GM19324 (cell line): Measurements from ENCODE around the gene ACAN.

Source experiments
- ATAC-seq: cut with Tn5 transposase; IDR thresholded peaks from one replicate; pipeline ENCODE4 v1.9.1; 2021; ENCODE audit warnings: mild to moderate bottlenecking, moderate library complexity; ENCODE audit not compliant: unreplicated experiment, low FRiP score

ACAN gene

DNA sequence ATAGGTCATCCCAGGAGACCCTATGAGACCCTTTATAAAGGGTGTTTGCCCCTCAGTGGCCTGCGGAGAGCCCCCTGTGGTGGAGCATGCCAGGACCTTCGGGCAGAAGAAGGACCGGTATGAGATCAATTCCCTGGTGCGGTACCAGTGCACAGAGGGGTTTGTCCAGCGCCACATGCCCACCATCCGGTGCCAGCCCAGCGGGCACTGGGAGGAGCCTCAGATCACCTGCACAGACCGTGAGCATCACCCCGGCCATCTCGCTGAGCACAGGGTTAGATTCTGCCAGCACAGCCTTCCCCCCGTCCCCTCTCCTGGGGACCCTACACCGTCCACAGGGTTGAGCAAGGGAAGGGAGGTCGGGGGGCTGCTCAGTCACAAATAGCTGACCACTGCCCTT is 70.5 kb downstream of the ACAN start:
- no peak for ATAC-seq

DNA sequence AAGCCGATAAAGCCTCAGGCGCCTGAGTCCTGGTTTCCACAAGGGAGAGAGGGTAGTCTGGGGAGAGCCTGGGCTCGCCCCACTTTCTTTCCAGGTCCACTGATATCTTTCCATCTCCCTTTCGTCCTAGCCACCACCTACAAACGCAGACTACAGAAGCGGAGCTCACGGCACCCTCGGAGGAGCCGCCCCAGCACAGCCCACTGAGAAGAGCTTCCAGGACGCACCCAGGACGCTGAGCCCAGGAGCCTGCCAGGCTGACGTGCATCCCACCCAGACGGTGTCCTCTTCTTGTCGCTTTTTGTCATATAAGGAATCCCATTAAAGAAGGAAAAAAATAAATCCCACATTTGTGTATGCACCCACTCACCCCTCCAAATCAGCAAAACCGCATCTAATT is 71.0 kb downstream of the ACAN start:
- ATAC-seq = no peak

DNA sequence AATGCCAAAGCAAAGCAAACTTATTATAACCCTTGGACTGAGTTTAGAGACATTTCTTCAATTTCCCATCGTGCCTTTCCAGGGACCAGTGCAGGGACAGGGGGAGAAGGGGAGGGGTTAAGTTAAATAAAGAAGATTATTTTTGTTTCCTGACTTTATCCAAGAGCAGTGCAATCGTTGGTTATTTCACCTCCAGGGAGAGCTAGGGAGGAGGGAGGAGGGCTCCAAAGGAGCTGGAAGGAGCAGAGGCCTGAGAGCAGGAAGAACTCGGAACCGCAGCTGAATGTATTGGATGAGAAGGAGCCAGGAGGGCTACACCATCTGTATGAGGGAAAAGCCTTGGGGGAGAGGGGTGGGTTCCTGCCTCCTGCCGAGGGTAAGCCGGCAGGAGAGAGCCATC is 71.4 kb downstream of the ACAN start:
- no peak for ATAC-seq

DNA sequence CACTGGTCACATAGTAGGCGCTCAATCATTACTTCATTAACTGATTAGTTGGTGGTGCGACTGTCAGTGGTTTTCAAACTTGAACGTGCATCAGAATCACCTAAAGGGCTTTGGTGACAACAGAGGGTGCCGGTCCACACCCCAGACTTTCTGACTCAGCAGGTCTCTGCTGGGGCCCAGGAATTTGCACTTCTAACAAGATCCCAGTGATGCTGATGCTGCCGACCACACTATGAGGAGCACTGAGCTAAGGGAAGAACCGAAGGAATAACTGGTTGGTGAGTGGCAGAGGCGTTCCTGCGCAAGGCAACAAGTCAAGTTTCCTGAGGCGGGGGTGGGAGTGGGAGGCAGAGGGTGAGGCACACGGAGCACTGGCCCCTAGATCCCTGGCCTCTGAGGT is 73.3 kb downstream of the ACAN start:
- ATAC-seq = no peak

DNA sequence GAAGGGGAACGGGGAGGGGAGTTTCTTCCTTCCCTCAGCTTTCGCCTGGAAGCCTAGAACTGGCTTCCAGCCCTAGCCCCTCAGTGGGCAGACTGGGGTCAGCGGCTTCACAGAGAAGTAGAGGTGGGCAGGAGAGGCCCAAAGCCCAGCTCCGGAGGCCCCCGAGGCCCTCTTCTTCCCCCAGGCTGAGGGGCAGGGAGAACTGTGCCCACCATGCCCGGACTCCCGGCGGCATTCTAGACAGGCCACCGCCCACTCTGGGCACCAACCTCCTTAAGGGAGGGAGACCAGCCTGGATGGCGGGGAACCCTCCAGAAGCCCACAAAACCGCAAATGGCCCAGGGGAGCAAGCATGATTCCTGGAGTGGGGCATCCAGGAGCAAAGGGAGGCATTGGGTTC is 74.2 kb downstream of the ACAN start:
- ATAC-seq = no peak

DNA sequence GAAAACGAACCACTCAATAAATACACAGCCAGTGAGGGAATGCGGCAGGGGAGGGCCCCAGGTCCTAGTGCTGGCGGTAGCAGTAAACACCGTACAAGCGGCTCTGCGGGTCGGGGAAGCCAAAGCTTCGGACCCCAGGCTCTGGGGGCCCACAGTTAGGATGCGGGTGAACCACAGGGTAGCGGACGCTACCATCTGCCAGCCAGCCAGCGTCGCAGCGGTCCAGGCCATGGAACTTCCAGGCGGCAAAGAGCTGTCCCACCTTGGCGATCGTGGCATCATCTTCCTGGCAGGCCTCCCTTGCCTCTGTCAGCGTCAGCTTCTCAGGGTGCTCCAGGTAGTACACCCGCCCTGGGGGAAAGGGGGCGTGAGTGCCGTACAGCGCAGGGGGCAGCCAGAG is 74.7 kb downstream of the ACAN start:
- ATAC-seq = no peak

DNA sequence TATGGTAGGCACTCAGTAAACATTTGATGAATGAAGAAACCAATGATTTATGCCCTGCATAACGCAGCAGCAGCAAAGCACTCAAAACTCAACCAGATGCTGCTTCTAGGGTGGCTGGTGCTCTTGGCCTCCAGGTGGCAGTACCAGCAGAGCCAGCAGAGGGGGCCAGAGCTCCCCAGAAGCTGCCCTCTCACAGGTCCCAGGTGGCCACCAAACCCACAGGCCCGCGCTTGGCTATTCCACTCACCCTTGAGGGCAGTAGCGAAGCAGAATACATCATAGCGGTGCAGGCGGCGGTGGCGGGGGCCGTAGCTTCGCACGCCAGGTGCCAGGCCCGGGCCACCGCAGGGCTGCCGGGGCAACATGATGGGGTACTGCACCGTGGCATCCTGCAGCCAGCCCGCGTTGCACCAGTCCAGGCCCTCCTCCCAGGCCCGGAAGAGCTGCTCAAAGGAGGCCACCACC is 75.5 kb downstream of the ACAN start:
- ATAC-seq = no peak

DNA sequence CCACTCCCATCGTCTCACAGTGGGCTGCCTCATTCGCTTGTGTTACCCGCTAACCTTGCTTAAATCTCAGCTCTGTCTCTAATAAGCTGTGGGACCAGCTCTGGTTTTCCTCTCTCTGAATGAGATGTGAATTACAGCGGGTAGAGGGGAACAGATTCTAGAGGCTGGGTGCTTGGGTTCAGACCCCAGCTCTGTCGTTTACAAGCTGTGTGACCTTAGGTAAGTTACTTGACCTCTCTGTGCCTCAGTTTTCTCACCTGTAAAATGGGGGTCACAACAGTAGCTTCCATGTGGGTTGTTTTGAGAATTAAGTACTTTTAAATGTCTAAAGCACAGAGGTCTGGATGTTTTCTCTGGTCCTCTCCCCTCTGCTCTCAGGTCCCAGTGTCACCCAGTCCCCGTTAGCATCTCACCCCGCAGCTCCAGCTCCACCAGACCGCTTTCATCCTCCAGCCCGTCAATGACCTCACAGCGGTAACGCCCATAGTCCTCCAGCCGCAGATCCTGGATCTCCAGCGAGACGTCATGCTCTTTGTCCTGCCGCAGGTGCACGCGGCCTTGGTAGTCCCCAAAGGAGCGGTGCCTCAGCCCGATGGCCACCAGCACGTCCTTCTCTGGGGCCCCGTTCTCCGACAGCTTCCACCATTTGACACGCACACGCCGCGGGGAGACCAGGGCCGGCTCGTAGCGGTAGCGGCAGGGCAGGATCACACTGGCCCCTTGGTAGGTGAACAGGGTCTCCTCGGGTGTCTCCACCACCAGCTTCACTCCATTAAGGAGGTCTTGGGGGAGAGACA is 77.9 kb downstream of the ACAN start:
- no peak for ATAC-seq

DNA sequence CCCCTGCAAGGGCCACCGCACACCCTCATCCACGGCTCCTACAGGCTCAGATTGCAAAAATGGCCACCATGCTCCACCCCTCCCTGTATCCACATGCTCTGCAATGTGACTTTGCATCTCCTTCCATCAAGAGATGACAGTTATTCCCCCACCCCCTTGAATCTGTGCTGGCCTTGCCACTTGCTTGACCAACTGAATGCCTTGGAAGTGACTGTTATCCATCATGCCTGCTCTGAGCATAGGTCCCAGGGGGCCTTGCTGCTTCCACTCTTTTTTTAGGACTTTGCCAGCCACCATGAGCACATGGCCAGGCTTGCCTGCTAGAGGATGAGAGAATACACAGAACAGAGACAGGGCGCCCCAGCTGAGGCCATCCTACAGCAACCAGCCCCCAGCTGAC is 78.5 kb downstream of the ACAN start:
- no peak for ATAC-seq

DNA sequence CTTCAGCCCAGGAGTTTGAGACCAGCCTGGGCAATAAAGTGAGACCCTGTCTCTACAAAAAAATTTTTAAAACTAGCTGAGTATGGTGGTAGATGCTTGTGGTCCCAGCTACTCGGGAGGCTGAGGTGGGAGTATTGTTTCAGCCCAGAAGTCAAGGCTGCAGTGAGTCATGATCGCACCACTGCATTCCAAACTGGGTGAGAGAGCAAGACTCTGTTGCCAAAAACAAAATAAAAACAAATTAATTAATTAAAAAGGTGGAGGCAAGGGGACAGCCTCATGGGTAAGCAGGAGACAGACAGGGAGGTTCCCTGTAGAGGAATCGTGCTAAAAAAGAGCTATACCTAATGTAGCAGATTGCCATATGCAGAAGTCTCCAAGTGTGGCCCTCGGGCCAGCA is 79.5 kb downstream of the ACAN start:
- ATAC-seq = no peak

DNA sequence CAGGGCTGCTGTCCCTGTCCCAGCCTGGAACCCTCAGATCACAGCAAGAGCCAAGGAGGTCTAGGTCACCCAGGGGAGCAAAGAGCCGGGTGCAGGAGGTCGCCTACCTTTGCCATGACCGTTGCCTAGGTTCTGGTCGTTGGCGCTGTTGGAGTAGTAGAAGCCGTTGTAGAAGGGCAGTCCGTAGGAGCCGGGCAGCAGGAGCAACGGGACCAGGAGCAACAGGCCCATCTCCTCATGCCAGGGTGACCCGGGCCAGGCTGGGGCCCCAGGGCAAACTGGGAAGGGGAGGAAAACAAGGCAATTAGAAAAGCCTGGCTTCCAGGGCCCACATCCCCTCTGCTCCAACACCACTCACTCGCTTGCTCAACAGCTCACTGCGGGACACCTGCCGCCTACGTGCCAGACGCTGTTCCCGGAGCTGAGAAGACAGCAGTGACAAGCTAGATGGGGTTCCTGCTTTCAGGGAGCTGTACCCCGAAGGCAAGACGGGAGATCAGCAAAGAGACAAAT is 83.9 kb downstream of the ACAN start:
- no peak for ATAC-seq

DNA sequence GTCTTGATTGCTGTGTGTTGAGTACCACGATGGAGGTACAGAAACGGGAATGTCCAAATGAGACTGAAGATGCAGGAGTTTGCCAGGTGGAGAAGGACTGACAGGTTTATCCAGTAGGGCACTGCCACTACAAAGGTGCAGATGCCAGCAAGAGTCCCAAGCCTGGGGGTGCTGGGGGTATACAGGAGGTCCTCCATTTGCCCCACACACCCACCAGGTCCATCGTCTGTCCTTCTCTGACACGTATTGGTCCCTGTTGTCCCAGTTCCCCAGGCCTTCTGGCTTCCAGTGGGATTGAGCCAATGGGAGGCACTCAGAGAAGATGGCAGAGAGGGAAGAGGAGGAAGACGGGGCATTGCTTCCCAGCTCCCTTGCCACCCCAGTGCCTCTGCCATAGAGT is 85.5 kb downstream of the ACAN start:
- no peak for ATAC-seq

DNA sequence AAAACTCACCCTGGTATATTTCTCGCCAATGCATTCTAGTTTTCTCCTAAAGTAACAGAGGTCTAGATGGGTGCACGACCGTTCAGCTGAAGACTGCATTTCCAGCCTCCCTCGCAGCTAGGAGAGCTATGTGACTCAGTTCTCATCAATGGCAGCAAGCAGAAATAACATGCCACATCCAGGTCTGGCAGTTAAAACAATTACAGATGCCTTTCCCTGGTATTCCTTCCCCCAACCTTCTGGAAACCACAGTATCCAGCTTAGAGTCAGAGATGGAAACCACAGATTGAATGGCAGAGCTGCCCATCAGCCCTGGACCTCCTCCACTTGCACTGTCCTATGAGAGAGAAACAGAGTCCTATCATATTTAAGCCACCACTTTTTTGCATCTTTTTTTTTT is 87.3 kb downstream of the ACAN start:
- ATAC-seq = no peak

DNA sequence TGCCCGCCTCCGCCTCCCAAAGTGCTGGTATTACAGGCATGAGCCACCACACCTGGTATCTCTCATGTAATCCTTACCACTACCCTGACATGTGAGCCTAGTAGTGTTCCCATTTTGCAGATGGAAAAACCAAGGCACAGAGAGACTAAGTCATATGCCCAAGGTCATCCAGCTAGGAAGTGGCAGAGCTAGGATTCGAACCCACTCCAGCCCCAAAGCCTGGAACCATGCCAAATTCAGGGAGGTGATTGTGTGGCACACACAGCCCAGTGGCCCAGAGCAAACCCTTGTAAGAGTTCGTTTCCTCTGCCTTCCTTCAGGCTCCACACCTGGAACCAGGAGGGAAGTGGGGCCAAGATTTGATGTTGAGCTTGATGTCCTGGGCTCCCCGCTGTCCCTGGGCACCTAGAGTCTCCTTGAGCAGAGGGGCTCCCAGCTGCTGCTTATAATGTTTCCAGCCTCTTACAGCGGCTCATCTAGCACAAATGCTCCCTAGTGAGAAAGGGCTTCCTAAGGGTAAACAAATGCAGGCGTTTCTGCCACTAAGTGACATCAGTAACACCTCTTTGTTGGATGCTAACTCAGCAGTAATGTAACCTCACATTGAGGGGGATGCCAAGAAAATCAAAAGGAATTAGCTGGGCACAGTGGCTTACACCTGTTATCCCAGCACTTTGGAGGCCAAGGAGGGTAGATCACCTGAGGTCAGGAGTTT is 88.5 kb downstream of the ACAN start:
- no peak for ATAC-seq

DNA sequence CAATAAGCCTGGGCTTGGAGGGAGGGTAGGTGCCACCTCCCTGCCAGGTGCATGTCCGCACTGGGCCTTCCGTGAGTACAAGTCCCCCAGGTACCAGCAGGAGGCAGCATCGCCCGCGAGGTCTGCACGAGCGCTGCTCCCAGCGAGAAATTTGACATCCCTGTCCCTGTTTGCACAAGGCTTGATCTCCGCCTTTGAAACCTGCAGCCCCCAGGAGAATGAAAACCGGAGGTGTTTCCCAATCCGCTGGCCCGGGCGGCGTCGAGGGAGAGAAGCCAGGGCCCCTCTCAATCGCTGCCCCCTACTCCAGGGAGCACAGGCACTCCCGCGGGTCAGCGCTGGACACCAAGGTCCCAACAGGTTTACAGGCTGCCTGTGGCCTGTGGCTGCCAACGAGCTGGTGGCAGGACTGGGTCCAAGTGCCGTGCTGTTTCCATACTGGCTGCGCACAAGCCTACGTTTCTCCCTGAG is 91.1 kb downstream of the ACAN start:
- peak; percentile 46 for ATAC-seq

DNA sequence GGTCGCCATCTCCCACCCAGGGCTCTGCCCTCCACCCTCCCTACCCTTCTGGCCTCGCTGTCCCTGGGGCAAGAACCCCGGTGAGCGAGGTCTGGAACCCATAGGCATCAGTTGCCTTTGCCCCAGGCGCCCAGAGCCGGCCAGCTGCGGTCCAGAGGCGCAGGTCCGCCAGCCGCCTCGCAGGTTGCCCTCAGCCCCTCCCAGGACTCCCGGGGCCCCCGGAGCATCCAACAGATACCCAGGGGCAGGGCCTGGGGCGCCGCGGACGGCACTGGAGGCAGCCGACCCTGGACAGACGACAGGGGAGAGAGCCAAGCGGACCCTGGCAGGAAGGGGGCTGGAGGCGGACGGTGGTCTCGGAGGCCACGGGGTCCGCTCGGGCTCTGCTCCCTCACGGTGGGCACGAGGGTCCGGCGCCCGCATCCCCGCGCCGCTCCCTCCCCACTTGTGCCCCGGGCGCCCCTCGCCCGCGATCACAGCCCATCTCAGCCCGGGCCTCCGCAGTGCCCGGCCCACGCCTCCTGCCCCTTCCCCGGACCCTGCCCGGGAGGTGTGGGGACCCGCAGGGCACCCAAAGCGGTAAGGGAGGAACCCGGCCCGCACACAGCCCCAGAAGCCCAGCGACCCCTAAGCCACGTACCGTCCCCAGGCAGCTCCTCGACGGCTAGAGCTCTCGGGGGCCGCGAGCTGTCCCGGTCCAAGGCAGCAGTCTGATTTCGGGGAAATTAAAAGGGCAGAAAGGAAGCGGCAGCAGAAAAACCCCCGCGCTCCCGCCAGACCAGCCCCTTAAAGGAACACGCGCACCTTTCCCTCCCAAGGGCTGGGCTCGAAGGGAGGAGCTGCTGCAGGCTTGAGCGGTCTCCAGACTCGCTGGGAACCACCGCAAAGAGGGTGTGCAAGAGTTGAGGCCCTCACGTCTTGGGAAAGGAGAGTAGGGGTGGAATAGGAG is 91.9 kb downstream of the ACAN start, which contains the start of gene HAPLN3:
Gene HAPLN3 (minus strand): TSS at position 726 of the 949 bp plus-strand sequence. CDS start 8,246 bp downstream, outside the sequence.
- no peak for ATAC-seq

DNA sequence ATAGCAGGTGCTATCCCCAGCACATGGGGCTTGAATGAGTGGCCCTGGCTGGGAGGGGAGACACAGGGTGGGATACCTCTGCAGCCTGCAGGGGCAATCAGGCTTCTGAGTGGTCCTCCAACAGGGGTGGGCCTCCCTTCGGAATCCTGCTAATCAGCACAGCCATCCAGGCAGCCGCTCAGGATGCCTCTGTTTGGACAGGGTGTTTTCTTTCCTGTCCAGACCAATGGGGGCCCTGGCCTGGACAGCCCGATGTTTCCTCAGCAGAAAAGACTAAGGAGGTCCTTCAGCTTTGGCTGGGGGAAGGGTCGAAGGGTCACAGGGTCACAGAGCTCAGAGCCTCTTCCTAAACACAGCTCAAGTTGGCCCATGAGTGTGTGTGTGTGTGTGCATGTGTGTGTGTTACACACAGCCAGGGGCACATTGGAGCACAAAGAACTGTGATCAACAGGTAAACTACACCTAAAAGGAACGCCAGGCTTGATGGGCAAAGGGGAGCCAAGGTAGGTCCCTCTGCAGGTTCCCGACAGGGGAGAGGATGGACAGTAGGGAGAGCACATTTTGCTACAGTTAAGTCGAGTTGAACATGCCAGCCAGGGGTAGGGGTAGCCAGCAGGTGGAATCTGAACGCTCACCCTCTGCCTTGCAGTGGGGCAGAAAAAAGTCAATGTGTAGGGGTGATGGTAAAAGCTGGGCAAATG is 93.2 kb downstream of the ACAN start:
- no peak for ATAC-seq

DNA sequence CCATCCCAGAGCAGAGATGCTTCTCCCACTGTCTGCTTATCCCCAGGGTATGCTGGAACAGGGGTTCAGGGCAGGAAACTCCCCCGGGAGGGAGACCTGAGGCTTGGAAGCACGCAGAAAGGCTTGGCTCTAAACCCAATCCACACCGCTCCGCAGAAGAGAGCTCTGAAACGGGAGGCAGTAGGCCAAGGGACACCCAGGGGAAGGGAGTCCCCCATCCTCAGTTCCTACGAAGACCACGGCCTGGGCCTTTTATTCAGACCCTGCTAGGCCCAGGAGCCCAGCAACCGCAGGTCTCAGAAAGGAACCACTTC is 93.9 kb downstream of the ACAN start:
- ATAC-seq = no peak

DNA sequence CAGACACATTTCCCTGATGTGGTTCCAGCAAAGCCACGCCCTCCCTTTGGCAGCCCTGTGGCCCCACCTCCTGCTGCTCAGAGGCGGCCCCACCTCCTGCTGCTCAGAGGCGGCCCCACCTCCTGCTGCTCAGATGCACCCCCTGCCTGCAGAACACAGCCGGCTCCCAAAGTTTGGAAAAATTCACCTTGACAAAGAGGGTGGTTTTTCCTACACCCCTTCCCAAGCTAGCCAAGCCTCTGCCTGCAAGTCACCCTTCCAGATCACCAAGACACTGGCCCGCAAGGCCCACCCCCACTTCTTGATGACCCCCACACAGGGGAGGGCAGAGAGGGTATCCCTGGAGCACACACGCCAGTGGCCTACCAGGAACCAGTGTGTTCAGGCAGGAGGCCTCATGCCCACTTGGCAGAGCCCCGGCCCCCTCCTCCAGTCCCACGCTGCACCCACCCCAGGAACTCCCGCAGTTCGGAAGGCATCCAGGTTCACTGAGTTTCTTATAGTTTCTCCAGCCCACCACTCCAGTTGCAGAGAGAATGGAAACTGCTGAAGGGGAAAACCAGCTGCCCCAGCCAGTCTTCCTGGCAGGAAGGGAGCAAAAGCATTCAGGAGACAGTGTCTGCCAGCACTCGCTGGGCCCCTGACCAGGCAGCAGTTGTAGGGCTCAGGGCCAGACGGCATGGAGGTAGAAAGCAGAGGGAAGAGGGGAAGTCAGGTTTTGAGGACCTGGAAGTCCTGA is 94.4 kb downstream of the ACAN start:
- ATAC-seq = no peak
